Uterus (tissue), 2 donors: Measurements from ENCODE around the gene TEX14.

Experiments
- POLR2A ChIP-seq, 2 donors: fragments of 450-650 bp; IDR thresholded peaks; one replicate each; pipeline ENCODE4 v1.6.1; 2016; ENCODE audit warnings: antibody characterized with exemption in 2 of 2, mild to moderate bottlenecking in 1 of 2, moderate library complexity in 1 of 2
- TF ChIP-seq, protein P1 (sequence below), 4 experiments: fragments of 200-600 bp in 2 of 4; fragments of 450-650 bp in 2 of 4; sonication (generic) in 2 of 4; IDR thresholded peaks; one replicate each; pipeline ENCODE4 v1.5.1; 2016 to 2019; ENCODE audit warnings: antibody characterized with exemption in 4 of 4, mild to moderate bottlenecking in 2 of 4, moderate library complexity in 1 of 4

DNA sequence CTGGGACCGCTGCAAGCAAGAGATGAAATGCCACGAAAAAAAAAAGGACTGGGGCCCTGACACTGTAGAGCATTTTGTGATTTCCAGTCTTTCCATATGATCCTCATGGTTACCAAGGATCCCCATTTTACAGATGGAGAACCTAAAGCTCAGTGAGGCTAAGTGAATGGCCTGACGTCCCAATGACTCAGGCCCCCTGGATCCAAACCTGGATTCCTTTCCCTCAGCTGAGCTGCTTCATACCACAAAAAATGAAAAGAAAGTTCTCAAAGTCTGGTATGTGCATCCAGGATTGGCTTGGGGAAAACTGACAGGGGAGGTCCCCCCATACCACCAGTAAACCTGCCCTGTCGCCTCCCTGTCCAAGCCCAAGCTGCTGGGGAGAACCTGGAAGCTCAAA is 80.5 kb downstream of the TEX14 start:
- TF ChIP-seq POLR2A (IDR thresholded peaks at IDR 0.05) = no peak
- TF ChIP-seq, protein P1, sequence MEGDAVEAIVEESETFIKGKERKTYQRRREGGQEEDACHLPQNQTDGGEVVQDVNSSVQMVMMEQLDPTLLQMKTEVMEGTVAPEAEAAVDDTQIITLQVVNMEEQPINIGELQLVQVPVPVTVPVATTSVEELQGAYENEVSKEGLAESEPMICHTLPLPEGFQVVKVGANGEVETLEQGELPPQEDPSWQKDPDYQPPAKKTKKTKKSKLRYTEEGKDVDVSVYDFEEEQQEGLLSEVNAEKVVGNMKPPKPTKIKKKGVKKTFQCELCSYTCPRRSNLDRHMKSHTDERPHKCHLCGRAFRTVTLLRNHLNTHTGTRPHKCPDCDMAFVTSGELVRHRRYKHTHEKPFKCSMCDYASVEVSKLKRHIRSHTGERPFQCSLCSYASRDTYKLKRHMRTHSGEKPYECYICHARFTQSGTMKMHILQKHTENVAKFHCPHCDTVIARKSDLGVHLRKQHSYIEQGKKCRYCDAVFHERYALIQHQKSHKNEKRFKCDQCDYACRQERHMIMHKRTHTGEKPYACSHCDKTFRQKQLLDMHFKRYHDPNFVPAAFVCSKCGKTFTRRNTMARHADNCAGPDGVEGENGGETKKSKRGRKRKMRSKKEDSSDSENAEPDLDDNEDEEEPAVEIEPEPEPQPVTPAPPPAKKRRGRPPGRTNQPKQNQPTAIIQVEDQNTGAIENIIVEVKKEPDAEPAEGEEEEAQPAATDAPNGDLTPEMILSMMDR (IDR thresholded peaks at IDR 0.05) = no peak
